AG10803 (cell line): ENCODE measurements around the gene CDHR1.
A peak's percentile ranks its signal among the peaks of the same experiment; 100 is the strongest.

Source experiments
- DNase-seq: peaks from one replicate; pipeline ENCODE4 v3.0.0; 2010; ENCODE audit warnings: low read depth
- H3K4me3 ChIP-seq: 2 replicates; pipeline ENCODE4 v1.5.1; 2011; ENCODE audit warnings: mild to moderate bottlenecking, low read length, control low read depth
- TF ChIP-seq, protein P1 (sequence below): conservative IDR thresholded peaks from 2 replicates; pipeline ENCODE4 v1.5.1; 2011; ENCODE audit warnings: mild to moderate bottlenecking, low read length, control low read depth, inconsistent platforms

Gene CDHR1

DNA sequence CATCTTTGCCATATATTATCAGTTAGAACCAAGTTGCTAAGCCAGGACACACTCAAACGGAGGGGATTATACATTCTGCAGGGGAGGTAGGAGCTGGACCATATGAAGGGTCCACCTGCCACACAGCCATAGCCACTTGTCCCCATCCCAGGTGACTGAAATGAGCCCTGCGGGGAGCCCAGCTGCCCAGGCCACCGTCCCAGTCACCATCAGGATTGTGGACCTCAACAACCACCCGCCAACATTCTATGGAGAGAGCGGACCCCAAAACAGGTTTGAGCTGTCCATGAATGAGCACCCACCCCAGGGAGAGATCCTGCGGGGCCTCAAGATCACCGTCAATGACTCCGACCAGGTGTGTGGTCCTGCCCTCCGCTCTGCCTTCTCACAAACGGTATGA is 13.7 kb downstream of the CDHR1 start:
- no peak for DNase-seq
- TF ChIP-seq, protein P1, sequence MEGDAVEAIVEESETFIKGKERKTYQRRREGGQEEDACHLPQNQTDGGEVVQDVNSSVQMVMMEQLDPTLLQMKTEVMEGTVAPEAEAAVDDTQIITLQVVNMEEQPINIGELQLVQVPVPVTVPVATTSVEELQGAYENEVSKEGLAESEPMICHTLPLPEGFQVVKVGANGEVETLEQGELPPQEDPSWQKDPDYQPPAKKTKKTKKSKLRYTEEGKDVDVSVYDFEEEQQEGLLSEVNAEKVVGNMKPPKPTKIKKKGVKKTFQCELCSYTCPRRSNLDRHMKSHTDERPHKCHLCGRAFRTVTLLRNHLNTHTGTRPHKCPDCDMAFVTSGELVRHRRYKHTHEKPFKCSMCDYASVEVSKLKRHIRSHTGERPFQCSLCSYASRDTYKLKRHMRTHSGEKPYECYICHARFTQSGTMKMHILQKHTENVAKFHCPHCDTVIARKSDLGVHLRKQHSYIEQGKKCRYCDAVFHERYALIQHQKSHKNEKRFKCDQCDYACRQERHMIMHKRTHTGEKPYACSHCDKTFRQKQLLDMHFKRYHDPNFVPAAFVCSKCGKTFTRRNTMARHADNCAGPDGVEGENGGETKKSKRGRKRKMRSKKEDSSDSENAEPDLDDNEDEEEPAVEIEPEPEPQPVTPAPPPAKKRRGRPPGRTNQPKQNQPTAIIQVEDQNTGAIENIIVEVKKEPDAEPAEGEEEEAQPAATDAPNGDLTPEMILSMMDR, result no peak
- H3K4me3 ChIP-seq, result no peak overlapping the region

DNA sequence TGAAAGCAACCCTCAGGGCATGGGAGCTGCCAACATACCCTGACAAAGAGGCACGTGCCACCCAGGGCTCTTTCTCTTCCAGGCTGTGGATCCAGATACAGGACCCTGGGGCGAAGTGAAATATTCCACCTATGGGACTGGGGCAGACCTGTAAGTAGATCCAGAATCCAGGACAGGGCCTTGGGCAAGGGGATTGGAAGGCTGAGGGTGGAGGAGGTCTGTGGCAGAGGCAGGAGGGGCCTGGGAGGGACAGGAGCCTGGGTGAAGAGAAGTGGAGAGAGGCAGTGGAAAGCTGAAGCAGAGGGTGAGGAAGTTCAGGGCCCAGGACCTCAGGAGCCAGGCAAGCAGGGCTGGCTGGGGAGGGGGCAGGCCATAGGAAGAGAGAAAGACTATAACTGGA is 17.2 kb downstream of the CDHR1 start:
- no peak overlapping the region for H3K4me3 ChIP-seq
- TF ChIP-seq, protein P1, result no peak
- no peak for DNase-seq

DNA sequence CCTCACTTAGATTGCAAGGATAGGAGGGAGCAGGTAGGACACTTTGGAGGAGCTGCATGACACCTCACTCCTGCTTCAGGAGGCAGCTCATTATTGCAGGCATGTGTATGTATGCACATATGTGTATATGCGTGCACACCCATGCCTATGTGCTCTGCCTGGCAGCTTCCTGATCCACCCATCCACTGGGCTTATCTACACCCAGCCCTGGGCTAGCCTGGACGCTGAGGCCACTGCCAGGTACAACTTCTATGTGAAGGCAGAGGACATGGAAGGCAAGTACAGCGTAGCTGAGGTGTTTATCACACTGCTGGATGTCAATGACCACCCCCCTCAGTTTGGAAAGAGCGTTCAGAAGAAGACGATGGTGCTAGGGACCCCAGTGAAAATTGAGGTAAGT is 17.7 kb downstream of the CDHR1 start:
- no peak for DNase-seq
- TF ChIP-seq, protein P1, result no peak
- no peak overlapping the region for H3K4me3 ChIP-seq

DNA sequence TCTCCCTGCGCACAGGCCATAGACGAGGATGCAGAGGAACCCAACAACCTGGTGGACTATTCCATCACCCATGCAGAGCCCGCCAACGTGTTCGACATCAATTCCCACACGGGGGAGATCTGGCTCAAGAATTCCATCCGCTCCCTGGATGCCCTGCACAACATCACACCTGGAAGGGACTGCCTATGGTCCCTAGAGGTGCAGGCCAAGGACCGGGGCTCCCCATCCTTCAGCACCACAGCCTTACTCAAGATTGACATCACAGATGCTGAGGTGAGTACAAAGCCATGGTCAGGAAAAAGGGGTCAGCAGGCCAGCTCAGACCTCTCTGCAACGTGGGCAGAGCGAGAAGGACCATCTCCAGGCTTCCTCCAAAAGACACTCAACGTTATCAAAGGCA is 18.7 kb downstream of the CDHR1 start:
- no peak for DNase-seq
- no peak overlapping the region for H3K4me3 ChIP-seq
- TF ChIP-seq, protein P1, result no peak

GRCh38 chr10:84214046-84214572 is 19.8 kb downstream of the CDHR1 start:
- DNase-seq, result no peak
- TF ChIP-seq, protein P1, result no peak
- H3K4me3 ChIP-seq, result no peak overlapping the region

GRCh38 chr10:84214612-84215235 is 20.4 kb downstream of the CDHR1 start:
- H3K4me3 ChIP-seq, result no peak overlapping the region
- DNase-seq, result no peak
- TF ChIP-seq, protein P1, result peak; percentile 41

- H3K4me3 ChIP-seq, result no peak overlapping the region
- TF ChIP-seq, protein P1, result no peak
- DNase-seq, result no peak
These were observed 22.5 kb downstream of the CDHR1 start for GRCh38 chr10:84216834-84217233.
